ENCODE data around the gene TEX14.

DNA sequence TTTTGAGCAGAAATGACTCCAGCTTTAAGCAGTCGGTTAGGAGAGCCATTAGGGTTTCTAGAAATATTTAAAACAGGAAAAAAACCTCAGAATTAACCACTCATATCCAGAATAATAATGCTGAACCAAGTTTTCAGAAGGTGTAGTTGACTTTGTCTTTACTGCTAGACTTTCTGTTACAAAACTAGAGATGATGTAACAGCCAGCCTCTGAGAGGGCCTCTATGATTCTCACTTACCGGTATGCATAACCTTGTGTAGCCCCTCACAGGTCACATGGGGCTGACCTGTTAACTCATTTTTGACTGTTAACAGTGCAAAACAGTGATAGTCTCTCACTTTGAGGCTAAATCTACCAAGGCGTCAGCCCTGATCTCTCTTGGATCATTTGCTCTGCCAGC is 74.3 kb downstream of the TEX14 start:
- TF ChIP-seq CTCF (IDR thresholded peaks at IDR 0.05) (no peak), POLR2A (IDR thresholded peaks at IDR 0.05) (no peak)

All from breast epithelium (tissue), 3 donors.